ENCODE data around the gene SCAMP2. TPM values are rescaled to one million over a fixed set of nuclear protein-coding genes. Genes with fewer than 3 reads are reported as not detected.

The SCAMP2 gene
- total and polyA plus RNA-seq, 10 of the 15 experiments (the other 5 are each of a cell fraction or from before 2014, with no cell fraction given), result 10.9 to 158 (median 99.6) TPM

DNA sequence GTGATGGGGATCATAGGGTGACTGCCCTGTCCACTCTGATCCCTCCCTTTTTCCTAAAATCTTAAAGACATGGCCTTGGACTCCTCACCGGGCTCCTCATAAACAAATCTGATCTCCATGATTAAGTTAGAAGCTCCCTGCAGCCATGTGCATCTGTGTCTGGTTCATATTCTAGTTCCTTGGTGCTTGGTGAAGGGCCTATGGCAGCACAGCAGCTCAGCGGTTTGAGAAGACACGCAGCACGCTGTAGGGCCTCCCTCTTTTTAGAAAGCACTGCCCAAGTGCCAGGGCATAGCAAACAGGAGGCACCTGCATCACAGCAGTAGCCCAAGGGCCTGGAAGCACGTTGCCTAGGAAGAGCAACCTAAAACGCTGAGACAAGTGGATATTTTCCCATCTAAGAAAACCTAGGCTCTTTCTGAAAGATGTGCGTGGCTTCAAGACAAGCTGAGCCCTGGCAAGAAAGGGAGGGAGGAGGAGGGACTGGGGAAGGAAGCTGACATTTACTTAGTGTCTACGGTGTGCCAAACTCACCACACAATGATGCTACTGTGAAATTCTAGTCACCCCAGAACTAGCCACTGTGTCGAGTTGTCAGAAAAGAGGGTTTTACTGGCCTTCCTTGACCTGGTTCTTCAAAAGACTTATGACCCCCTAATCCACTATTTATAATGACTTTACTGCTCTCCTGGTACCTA, 15.3 kb downstream of the SCAMP2 start (continued):
- TF ChIP-seq CBFB (IDR thresholded peaks at IDR 0.05; ENCODE audit: low read depth) (0 out of 2 replicates have a peak, but pooled peaks have one; percentile 16), BCL11A (IDR thresholded peaks at IDR 0.05; ENCODE audit: low read depth, low read length) (no peak), PAX5 (IDR thresholded peaks at IDR 0.05; ENCODE audit: borderline replicate concordance, low read depth, low read length) (peak; percentile 52)

DNA sequence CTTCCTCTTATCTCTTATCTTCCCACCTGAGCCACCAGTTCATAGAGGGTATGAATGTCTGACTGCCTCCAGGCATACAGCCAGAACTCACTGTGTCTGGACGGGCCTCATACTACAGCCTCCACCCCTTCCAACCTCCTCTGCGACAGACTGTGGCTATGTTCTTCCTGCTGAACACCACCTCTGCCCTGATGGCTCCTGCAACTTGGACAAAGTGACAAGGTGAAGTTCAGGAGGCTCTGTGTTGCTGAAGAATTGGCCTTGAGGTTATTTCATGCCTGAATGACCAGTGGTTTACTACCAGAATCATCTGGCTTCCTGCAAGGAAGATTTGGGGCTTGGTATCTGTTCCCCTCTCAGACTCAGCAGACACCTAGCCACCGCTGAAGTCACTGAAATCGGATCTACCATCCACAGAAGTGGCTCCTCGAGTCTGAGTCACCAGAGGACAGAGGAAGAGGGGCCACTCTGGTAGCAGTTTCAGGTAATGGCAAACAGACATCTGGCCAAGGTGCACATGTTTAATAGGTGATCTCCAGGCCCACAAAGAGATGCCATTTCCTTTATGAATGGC, 16.0 kb downstream of the SCAMP2 start:
- Histone ChIP-seq H4K20me1 (ENCODE audit: control insufficient read depth, insufficient read depth) (peaks cover 3% of the 10 kb centered on the region; the same call in 1 of the 2 replicates), H3K4me1 (ENCODE audit: control insufficient read depth, insufficient read depth, low read length) (peaks cover 46% of the 10 kb centered on the region), H3K27ac (ENCODE audit: control insufficient read depth, insufficient read depth) (peak overlapping the region; percentile 80), H3K79me2 (ENCODE audit: control insufficient read depth, insufficient read depth, low read length) (peaks cover 39% of the 10 kb centered on the region), H3K9me3 (replicated peaks; ENCODE audit: control insufficient read depth, insufficient read depth, low read length) (no peaks in the 10 kb centered on the region), H3K27me3 (replicated peaks in 1 of 2; ENCODE audit: control insufficient read depth in 2 of 2, insufficient read depth in 2 of 2, low read length in 1 of 2) (no peaks in the 10 kb centered on the region), H3K4me3 (peak overlapping the region; percentile 35; the same call in 1 of the 2 replicates), H3K9ac (ENCODE audit: control insufficient read depth, insufficient read depth, low read length) (peak overlapping the region; percentile 42), H3K4me2 (ENCODE audit: control insufficient read depth, insufficient read depth) (peak overlapping the region; percentile 90), H2AFZ (ENCODE audit: control insufficient read depth, low read depth, low read length) (no peak overlapping the region), H3K36me3 (ENCODE audit: control insufficient read depth in 2 of 2, insufficient read depth in 2 of 2, low read length in 1 of 2) (peaks cover 7 to 14% of the 10 kb centered on the region in 2 experiments; a peak in 3 of 4 replicates)
- in situ Hi-C loops (cut with MboI) (no loop called here), intact Hi-C loops (cut with micrococcal nuclease; ENCODE audit: unreplicated experiment) (loop anchor here (2.0 to 5.0 kb wide), 2 partner anchors 14 to 45 kb away; no protein-coding TSS in a partner anchor)
- BruUV-seq (replicated peaks), result no TSS peak
- 1% methylated on average over 5 of the region's 5 CpGs for WGBS (ENCODE audit: insufficient coverage, insufficient replicate concordance, low lambda C conversion rate, missing lambda C conversion rate)
- ATAC-seq (peak; percentile 91), FAIRE-seq (peak; percentile 98), DNase-seq (ENCODE audit: low read depth, low spot score) (peak; percentile 78)
- SMC1A ChIA-PET (ENCODE audit: uncharacterized antibody, unreplicated experiment), result interaction anchor here (0.6 to 7.5 kb wide), 10 partner anchors 12 to 86 kb away, joined by 3 to 120 read pairs (median 8); partner anchors contain the start of gene FAM219B
- POLR2A ChIA-PET, result interaction anchor here (0.6 to 5.8 kb wide), 12 partner anchors 9 to 322 kb away, joined by 3 to 80 read pairs (median 3); partner anchors contain the start of genes COX5A, FAM219B, SCAMP2 and ULK3
- CTCF ChIA-PET, result interaction anchor here (0.7 to 5.9 kb wide), 8 partner anchors 13 to 88 kb away, joined by 3 to 76 read pairs (median 8); partner anchors contain the start of gene ULK3
- RAD21 ChIA-PET (ENCODE audit: unreplicated experiment), result interaction anchor here (1.0 to 5.6 kb wide), 8 partner anchors 12 to 94 kb away, joined by 3 to 57 read pairs (median 8); no protein-coding TSS in a partner anchor
- TF ChIP-seq IKZF1 (conservative IDR thresholded peaks at IDR 0.05) (peak; percentile 71), NFIC (IDR thresholded peaks at IDR 0.05; ENCODE audit: low read depth, low read length) (peak; percentile 55; the same call in 1 of the 2 replicates), ATF7 (IDR thresholded peaks at IDR 0.05; ENCODE audit: low read depth) (peak; percentile 23; the same call in 1 of the 2 replicates), POLR2A (IDR thresholded peaks at IDR 0.05; ENCODE audit: low read depth, low read length) (peak; percentile 35), NR2F1 (conservative IDR thresholded peaks at IDR 0.05) (0 out of 2 replicates have a peak, but pooled peaks have one; percentile 22), SMC3 (IDR thresholded peaks at IDR 0.05; ENCODE audit: borderline replicate concordance, low read length) (0 out of 2 replicates have a peak, but pooled peaks have one; percentile 10), SMAD5 (IDR thresholded peaks at IDR 0.05; ENCODE audit: low read depth) (0 out of 2 replicates have a peak, but pooled peaks have one; percentile 41), MEF2B (IDR thresholded peaks at IDR 0.05; ENCODE audit: partially characterized antibody, poor library complexity, severe bottlenecking) (no peak), RUNX3 (IDR thresholded peaks at IDR 0.05; ENCODE audit: low read length) (peak; percentile 86), SIN3A (IDR thresholded peaks at IDR 0.05; ENCODE audit: low read depth, low read length) (no peak), SP1 (IDR thresholded peaks at IDR 0.05; ENCODE audit: low read depth, low read length) (no peak), PAX5 (IDR thresholded peaks at IDR 0.05; ENCODE audit: borderline replicate concordance, low read depth, low read length) (peak; percentile 70; the same call in 1 of the 2 replicates), ETV6 (conservative IDR thresholded peaks at IDR 0.05 in 1 of 2, IDR thresholded peaks at IDR 0.05 in 1 of 2; ENCODE audit: borderline replicate concordance in 1 of 2, low read depth in 1 of 2) (peak in 1 of 2 experiments; percentile 56; a peak in 2 of 4 replicates), MTA2 (IDR thresholded peaks at IDR 0.05; ENCODE audit: low read depth) (no peak; the same call in 1 of the 2 replicates), SPI1 (IDR thresholded peaks at IDR 0.05; ENCODE audit: borderline replicate concordance, insufficient read depth, low read depth, low read length) (peak; percentile 83), POLR2AphosphoS5 (IDR thresholded peaks at IDR 0.05; ENCODE audit: low read length) (no peak; the same call in 1 of the 2 replicates), IKZF2 (IDR thresholded peaks at IDR 0.05) (peak; percentile 71)
- TF ChIP-seq, protein P1, sequence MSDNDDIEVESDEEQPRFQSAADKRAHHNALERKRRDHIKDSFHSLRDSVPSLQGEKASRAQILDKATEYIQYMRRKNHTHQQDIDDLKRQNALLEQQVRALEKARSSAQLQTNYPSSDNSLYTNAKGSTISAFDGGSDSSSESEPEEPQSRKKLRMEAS (IDR thresholded peaks at IDR 0.05; ENCODE audit: low read depth, low read length), result 0 out of 2 replicates have a peak, but pooled peaks have one; percentile 20
- TF ChIP-seq, protein P2, sequence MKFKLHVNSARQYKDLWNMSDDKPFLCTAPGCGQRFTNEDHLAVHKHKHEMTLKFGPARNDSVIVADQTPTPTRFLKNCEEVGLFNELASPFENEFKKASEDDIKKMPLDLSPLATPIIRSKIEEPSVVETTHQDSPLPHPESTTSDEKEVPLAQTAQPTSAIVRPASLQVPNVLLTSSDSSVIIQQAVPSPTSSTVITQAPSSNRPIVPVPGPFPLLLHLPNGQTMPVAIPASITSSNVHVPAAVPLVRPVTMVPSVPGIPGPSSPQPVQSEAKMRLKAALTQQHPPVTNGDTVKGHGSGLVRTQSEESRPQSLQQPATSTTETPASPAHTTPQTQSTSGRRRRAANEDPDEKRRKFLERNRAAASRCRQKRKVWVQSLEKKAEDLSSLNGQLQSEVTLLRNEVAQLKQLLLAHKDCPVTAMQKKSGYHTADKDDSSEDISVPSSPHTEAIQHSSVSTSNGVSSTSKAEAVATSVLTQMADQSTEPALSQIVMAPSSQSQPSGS (IDR thresholded peaks at IDR 0.05; ENCODE audit: low read length), result peak; percentile 69; the same call in 1 of the 2 replicates
